Stimulated activated CD4-positive, alpha-beta T cell treated with anti-CD3 and anti-CD28 coated beads, Interleukin-1b, Interleukin-23, amount 100 ng/mL, for 24 hours (primary cell): ENCODE results near the gene CCRL2.
"Not testable (repeated sequence)": the region's sequence is repeated elsewhere in the genome, so short reads cannot be mapped to it uniquely, and the experiment has no call there.

Source experiments
- DNase-seq, 4 experiments: peaks; one replicate each; pipeline ENCODE4 v3.0.0-alpha.2; 2020; ENCODE audit warnings: low read depth in 4 of 4, low spot score in 1 of 4

Gene CCRL2

DNA sequence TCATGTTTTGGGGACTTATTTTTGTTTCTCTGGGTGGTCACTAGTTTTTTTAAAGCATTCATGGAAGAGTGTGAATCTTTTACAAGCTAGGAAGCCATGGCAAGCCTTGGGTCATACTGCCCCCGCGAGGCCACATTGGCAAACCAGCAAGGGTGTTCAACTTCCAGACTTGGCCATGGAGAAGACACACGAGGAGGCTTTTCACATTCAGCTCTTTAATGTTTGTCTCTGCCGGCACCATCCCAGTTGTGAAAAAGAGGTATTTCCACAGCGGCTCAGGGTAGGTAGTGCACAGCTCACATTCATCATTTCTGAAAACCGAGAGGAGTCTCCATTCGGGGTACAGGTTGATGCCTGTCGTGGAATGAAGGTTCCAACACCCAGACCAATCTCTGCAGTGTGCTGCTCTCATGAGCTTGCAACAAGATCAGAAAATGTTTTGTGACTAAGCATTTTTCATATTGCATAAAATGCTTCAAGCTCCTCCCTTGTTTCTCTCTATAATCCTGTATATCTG lies 28.6 kb upstream of the CCRL2 start:
- DNase-seq: peak; percentile 31 to 60 (median 44)

DNA sequence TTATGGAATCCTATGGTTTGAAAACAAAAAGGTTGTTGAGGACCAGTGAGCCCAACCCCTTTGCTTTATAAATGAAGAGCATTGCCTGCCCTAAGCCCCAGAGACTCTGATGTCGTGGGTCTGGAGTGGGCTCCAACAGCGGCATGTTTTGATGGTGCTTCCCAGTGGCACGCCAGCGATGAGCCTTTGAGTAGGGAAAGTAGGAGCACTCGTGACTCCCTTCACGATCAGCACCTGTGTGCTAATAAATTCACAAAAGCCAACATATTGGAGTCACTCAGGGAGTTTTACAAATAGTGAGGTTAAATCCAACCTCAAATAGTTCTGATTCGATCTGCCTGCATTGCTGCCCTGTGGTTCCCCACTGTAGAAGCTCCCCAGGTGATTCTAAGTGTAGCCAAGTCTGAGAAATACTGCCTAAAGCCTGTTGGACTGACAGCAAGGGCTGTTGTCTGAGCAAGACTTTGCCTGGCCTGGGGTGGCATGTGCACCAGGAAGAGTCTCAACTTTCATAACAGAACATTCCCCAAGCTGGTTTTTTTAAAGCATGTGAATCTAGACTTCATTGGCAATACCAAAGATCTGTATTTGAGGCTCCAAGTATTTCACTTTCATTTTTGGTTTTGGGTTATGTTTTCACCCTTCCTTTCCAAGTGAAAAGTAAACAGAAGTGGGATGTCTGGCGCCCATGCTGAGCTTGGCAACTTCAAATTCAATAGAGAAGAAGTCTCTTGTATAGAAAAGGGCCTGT lies 26.4 kb upstream of the CCRL2 start:
- no peak for DNase-seq

DNA sequence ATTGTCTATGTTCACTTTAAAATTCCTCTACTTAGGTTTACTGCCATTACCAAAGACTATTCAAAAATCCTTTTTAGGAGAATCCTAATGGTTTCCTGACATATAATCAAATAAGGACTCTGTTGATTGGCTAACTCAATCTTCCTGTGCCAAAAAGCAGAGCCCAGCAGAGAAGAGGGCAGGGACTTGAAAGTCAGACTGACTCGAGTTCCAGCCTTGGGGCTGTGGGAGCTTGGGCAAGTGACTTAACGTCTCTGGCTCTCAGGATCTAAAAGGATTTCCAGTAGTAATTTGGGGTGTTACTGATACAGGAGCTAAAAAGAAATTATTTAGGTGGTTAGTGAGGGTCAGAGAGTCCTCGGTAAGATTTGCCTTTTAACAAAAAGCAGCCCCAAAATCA lies 25.4 kb upstream of the CCRL2 start:
- no peak for DNase-seq

DNA sequence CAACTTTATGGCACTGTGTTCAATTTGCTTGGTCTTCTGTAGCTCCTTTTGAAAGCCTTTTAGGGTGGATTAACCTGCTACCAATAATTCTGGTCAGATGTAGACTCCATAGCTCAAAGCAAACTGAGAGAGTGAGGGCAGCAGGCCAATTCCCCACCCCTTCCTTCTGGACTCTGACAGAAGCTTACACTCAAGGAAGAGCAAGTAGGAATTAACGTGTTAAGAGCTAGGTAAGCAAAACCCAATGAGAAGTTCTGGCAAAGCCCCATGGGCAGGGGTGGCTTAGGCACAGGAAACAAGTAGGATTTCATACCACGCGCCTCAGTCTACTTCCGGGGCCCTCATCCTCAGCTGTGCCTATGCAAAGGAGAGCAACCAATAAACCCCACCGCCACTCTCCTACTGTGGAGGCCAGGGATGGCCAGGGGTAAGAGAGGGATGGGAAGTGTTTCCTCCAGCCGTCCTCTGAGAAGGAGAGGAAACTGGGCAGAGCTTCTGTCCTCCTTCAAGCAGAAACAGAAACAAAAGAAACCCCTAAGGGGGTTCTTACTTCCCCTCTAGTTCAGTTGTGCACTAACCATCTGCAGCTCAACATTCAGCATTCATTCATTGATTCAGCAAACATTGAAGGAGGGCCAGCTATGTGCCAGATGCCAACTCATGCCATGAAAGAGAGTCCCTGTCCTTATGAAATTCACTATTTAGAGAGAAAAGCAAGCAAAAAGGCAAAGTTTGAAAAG lies 23.7 kb upstream of the CCRL2 start:
- DNase-seq: no peak

DNA sequence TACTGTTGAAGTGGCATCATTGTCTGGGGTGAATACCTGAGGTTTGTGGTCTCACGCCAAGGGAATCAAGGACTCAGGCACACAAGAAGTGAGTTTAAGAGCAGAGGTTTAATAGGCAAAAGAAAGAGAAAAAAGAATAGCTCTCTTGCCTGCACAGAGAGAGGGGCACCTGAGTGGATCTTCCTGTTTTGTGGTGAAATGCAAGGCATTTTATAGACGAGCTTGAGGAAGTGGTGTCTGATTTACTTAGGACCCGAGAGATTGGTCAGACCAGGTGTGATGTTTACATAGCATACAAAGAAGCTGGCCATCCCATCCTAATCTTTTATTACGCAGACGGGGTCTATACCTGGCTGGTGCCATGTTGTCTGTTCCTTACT lies 23.1 kb upstream of the CCRL2 start:
- no peak for DNase-seq

DNA sequence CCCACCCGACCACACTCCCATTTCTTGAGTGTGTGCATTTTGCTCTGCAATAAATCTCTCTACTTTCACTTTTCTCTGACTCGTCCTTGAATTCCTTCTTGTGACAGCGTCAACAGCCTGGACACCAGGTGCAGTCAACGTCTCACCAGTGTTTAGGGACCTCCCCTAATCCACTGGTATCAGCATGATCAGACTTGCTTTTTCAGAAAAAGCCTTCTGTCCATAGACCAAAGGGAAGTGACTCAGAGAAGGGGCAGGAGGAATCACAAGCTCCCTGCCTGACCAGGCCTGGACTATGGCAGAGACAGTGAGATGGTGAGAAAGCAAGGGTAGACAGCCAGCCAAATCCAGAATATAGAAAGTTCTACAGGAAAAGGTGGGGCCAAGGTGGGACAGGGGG lies 20.9 kb upstream of the CCRL2 start:
- no peak for DNase-seq

DNA sequence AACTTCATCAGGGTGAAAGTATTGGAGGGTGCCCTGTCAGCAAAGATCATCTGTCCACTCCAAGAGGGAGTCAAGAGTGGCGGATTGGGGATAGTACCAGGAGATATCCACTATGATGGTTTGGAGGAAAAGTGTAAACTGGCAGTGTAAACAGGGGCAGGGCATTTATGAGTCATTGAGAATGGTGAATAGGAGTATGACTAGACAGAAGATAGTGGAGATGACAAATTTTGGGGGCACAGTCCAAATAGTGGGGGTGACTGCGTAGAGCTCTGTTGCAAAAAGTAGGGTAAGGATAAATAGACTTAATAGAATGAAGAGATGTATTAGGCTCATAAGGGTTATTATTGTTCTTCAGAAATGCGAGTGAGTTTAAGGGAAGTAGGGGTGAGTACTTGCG lies 18.2 kb upstream of the CCRL2 start:
- DNase-seq: not testable (repeated sequence)

DNA sequence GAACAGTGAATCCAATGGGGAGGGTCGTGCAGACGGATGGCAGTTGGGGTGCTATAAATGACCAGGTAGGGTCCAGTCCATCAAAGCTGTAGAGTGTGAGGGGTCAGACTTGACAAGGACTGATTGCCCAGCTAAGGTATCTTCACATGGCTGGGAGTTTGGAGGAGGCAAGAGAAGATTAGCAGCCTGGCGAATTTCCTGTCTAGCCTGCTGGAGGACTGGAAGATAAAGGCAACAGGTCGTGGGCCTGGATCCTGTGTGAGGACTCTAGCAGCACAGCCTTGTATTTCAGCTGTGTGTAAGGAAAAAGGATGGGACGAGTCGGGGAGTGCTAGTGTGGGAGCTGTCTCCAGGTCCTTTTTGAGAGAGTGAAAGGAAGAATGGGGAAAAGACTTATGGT lies 17.8 kb upstream of the CCRL2 start:
- no peak for DNase-seq

DNA sequence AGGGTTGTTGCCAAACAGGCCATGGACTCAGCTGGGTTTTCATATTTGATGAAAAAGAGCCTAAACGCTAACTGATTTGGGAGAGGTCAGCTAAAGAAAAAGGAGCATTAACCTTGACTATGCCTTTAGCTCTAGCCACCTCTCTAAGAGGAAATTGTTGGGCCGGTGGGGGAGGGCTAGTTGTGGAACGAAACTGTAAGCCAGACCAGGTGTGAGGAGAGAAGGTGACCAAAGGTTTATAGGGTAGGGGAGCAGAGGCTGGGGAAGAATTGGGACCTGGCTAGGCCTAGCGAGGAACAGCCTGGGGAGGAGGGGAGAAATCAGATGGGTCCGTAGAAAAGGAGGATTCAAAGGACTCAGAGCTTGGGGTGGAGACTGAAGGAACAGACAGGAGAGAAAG lies 15.5 kb upstream of the CCRL2 start:
- not testable (repeated sequence) for DNase-seq

DNA sequence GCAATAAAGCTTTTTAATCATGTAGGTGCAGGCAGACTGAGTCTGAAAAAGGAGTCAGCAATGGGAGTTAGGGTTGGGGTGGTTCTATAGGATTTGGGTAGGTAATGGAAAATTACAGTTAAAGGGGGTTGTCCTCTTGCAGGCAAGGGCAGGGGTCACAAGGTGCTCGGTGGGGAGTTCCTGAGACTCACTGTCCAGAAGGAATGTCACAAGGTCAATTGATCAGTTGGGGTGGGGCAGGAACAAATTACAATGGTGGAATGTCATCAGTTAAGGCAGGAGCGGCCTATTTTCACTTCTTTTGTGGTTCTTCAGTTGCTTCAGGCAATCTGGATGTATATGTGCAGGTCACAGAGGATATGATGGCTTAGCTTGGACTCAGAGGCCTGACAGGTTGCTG lies 14.0 kb upstream of the CCRL2 start:
- DNase-seq: no peak

DNA sequence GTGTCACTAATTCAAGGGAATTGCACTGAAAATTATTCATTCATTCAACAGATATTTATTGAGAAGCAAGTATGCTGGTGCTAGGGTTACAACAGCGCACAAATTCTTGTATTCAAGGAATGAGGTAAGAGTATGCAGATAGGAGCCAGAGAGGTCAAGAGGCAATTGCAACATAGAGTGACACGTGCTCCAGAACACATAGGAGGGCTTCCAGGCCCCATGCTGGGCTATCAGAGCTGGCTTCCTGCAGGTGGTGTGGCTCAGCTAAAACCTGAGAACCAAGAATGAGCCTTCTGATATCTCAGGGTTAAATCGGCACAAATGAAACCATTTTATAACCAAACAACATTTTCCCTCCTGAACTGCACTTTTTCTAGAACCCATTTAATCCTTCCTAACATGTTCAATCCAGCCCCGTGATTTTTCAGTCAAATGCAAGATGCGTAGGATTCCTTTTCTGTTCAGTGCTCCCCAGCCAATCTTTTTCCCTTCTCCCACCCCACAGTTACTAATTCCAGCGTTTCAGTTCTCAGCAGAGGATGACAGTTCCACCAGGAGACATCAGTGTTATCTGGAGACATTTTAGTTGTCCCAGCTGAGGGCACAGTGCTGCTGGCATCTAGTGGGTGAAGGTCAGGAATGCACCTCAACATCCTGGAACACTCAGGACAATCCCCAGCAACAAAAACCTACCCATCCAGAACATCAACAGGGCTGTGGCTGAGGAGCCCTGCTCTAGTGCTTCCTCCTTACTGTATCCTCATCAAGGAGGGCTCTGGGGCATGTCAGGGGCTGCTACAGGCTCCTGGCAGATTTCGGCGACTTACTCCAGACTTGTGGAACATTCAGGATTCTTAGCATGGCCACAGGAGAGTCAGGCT lies 13.3 kb upstream of the CCRL2 start:
- DNase-seq: no peak

DNA sequence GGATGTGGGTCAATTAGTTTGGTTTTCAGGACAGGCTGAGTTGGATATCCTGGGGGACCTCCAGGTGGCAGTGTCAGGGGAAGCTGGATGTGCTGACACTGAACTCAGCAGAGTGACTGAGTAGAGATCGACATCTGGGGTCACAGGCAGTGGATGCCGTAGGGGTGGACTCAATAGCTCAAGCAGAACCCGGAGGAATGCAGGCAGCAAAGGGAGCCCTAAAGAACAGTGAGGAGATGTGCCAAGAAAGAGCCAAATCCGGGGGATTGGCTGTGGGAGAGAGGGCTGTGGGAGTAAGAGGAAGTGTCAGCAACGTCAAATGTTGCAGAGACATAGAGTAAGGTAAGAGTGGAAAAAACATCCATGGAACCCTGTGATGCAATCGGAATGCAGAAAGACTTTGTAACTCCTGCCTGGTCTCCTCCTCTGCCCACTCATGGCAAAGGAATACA lies 11.8 kb upstream of the CCRL2 start:
- no peak for DNase-seq

DNA sequence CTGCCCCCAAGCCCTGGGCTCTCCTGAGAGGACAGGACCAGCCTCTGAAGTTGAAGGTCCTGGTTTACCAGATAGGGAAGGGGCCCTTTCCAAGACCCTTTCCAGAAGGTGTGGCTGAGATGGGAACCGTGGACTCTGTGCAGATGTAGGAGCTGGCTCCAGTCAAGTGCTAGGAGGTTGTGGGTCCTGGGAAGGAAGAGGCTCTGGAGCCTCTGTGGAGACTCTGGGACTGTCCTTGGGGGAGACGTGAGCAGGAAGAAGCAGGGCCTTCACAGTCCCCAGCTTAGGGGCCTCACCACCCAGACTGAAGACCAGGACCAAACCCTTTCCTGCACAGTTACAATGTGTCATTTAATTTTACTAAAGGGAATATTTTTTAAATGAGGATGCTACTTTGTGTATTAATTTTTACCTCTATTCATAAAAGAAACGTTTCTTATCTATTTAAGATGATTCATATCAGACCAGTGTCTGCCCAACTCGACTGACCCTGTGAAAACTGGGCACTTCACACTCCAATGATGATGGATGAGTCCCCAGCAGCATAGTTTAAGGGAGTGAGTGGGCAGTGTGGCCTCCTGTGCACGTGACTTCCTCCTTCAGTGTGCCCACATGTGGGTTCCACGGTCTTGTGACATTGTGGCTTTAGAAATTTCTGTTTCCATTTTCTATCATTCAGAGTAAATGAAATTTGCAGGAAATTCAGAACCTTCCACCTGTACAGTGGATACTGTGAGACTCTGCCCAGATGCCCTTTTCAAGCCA lies 11.1 kb upstream of the CCRL2 start:
- no peak for DNase-seq

DNA sequence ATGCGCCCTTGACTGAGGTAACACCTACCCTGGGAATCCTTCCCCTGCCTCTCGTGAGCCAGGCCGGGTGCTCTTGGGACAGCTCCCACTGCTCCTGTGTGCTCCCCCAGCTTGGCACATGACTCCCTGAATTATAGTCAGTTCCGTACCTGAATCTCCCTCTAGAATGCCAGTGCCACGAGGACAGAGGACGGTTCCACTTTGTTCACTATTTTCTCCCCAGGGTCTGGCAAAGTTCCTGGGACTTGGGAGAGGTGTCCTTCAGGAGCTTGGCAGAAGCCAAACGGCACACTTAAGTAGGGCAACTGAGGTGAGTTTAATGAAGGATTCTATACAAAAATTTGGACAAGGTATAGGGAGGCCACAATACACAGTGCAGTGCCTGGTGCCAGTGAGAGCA lies 9.9 kb upstream of the CCRL2 start:
- DNase-seq: no peak

DNA sequence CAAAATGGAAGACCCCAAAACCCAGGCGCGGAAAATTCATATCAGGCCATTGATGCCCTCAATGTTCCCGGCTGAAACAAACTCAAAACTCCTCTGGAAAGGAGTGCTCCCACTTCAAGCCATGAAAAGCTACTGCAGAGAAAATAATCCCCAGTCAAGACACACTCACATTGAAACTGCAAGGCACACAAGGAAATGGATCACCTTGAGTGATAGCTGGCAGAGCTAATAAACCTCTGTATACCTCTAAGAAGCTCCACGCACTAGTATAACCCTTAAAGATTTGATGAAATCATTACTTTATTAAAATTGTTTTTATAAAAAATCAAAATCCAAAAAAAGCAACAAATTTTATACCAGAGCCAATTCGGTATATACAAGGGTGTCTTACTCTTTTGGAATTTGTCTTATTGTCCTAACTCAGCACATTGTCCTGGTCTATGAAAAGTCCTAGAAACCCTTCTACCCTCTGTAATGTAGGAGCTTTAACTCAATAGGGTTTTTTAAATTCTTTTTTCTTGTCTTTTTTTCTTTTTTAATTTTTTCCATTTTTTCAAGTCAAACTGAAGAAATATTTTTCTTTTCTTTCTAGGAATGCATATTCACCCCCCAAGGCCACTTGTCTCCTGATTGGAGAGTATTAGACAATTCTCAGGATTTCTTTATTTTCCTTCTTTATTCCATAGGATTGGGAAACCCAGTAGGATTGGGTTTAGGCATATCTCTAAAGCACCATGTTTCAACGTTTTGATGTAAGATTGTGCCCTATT lies 8.7 kb upstream of the CCRL2 start:
- DNase-seq: no peak

DNA sequence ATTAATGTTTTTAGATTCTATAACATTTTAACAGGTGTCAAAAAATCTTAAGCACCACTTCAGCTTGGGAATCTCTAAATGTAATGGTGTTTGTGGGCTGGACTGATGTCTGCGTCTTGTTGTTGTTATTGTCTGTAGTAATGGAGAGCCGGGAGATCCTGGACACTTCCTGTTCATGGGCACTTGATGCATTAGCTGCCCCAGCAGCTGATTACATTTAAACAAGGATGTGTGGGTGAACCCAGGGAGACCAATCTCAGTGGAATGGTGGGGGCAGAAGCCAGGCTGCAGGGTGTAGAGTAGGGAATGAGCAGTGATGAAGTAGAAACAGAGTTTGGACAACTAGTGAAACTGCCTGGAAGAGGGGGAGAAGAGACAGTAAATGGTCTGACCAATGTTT lies 8.0 kb upstream of the CCRL2 start:
- DNase-seq: no peak

DNA sequence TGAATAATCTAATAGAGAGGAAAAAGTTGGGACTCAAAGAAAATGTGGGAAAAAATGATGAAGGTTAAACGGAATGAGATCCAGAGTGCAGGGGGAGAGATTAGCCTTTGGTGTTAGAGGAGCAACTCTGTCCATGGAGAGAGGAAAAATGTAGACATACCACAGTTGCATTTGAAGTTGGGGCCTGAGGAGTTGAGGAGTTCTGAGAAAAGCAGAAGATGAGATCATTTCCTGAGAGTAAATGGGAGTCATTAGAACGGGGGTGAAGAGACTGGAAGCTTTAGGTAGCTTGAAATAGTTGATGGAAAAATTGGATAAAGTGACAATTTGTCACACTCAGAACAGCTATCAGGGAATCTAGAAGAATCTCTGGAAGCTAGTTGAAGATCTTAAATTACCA lies 7.5 kb upstream of the CCRL2 start:
- DNase-seq: no peak

DNA sequence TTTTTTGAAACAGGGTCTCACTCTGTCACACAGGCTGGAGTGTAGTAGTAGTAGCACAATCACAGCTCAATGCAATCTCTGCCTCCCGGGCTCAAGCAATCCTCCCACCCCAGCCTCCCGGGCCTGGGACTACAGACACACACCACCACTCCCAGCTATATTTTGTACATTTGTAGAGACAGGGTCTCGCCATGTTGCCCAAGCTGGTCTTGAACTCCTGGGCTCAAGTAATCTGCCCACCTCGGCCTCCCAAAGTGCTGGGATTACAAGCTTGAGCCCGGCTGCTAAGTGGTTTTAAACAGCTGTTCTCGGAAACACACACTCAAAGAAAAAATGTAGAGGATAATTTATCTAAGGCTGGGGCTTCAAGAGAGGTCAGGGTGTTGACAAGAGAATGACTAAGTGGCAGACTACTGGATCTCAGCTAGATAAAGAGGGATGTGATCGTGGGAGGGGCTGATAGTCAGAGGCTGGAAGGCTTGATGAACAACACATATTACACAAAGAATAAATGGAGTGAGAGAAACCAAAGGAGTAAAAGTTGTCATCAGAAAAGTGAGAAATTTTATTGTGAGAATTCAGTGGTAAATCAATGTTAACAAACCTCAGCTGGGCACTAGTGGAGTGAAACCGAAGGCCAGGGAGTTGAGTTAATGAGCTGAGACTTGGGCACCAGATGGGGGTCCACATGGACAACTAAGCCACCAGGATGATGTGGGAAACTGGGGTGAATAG lies 6.9 kb upstream of the CCRL2 start:
- DNase-seq: no peak

DNA sequence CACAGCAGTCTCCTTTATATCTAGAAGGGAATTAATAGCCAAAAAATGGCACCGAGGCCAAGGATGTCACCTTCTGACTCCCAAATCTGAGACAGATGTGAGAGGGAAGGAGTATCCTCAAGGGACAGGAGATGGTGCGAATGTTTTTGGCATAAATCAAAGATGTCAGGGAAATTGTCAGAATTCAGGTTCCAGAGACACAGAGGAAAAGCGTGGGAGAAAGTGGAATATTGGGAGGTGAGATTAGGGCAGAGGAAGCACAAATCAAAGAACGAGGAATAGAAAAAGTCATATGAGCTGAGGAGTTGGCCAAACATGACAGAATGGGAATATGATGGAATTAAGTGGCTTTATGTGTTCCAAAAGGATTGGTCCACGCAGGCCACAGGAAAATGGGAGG lies 6.2 kb upstream of the CCRL2 start:
- DNase-seq: no peak
